ENCODE measurements around the gene ALK. TPM values are rescaled to one million over a fixed set of nuclear protein-coding genes. Genes with fewer than 3 reads are reported as not detected.

Gene ALK
- total RNA-seq, 1 donor from 2014 or later: not detected

GRCh38 chr2:29603341-29603740, 318.0 kb downstream of the ALK start:
- no peaks in the 10 kb centered on the region for H3K36me3 Mint-ChIP-seq (ENCODE audit: insufficient read depth)

GRCh38 chr2:29601872-29602271, 319.5 kb downstream of the ALK start:
- H3K36me3 Mint-ChIP-seq (ENCODE audit: insufficient read depth): no peaks in the 10 kb centered on the region
- no peaks in the 10 kb centered on the region for H3K27me3 Mint-ChIP-seq
- no peak overlapping the region for H3K27ac Mint-ChIP-seq
- H3K4me3 Mint-ChIP-seq (ENCODE audit: low read depth): no peak overlapping the region
- H3K4me1 Mint-ChIP-seq (ENCODE audit: low read depth): peaks cover 3% of the 10 kb centered on the region
- peaks cover 9% of the 10 kb centered on the region for H3K9me3 Mint-ChIP-seq (ENCODE audit: low read depth)
- no peak for TF ChIP-seq CTCF (IDR thresholded peaks at IDR 0.05; ENCODE audit: unreplicated experiment)
- no peak for DNase-seq (ENCODE audit: low spot score, unreplicated experiment)

More at GRCh38 chr2:29603341-29603740, 318.0 kb downstream of the ALK start:
- Mint-ChIP-seq H3K4me3 (ENCODE audit: low read depth) (no peak overlapping the region), H3K27me3 (no peaks in the 10 kb centered on the region), H3K27ac (no peak overlapping the region), H3K9me3 (ENCODE audit: low read depth) (peaks cover 9% of the 10 kb centered on the region), H3K4me1 (ENCODE audit: low read depth) (peaks cover 3% of the 10 kb centered on the region)
- DNase-seq (ENCODE audit: low spot score, unreplicated experiment): no peak
- TF ChIP-seq CTCF (IDR thresholded peaks at IDR 0.05; ENCODE audit: unreplicated experiment): no peak

- no peak for DNase-seq (ENCODE audit: low spot score, unreplicated experiment)
- Mint-ChIP-seq H3K9me3 (ENCODE audit: low read depth) (peaks cover 9% of the 10 kb centered on the region), H3K4me1 (ENCODE audit: low read depth) (peaks cover 3% of the 10 kb centered on the region), H3K36me3 (ENCODE audit: insufficient read depth) (no peaks in the 10 kb centered on the region), H3K4me3 (ENCODE audit: low read depth) (no peak overlapping the region), H3K27ac (no peak overlapping the region), H3K27me3 (peaks cover under 1% of the 10 kb centered on the region)
- TF ChIP-seq CTCF (IDR thresholded peaks at IDR 0.05; ENCODE audit: unreplicated experiment): no peak
Measured at GRCh38 chr2:29601321-29601720, 320.1 kb downstream of the ALK start.

GRCh38 chr2:29599946-29600345, 321.4 kb downstream of the ALK start:
- no peak overlapping the region for H3K27ac Mint-ChIP-seq
- H3K4me1 Mint-ChIP-seq (ENCODE audit: low read depth): peaks cover 3% of the 10 kb centered on the region
- no peak overlapping the region for H3K4me3 Mint-ChIP-seq (ENCODE audit: low read depth)
- no peak for DNase-seq (ENCODE audit: low spot score, unreplicated experiment)
- peaks cover 3% of the 10 kb centered on the region for H3K27me3 Mint-ChIP-seq
- peaks cover 9% of the 10 kb centered on the region for H3K9me3 Mint-ChIP-seq (ENCODE audit: low read depth)
- TF ChIP-seq CTCF (IDR thresholded peaks at IDR 0.05; ENCODE audit: unreplicated experiment): no peak
- H3K36me3 Mint-ChIP-seq (ENCODE audit: insufficient read depth): no peaks in the 10 kb centered on the region

- H3K9me3 Mint-ChIP-seq (ENCODE audit: low read depth): peaks cover 9% of the 10 kb centered on the region
- peaks cover 3% of the 10 kb centered on the region for H3K27me3 Mint-ChIP-seq
Measured at GRCh38 chr2:29598978-29599377, 322.4 kb downstream of the ALK start.

More at GRCh38 chr2:29598978-29599377, 322.4 kb downstream of the ALK start:
- no peak overlapping the region for H3K27ac Mint-ChIP-seq
- DNase-seq (ENCODE audit: low spot score, unreplicated experiment): no peak
- no peaks in the 10 kb centered on the region for H3K36me3 Mint-ChIP-seq (ENCODE audit: insufficient read depth)
- no peak for TF ChIP-seq CTCF (IDR thresholded peaks at IDR 0.05; ENCODE audit: unreplicated experiment)
- peaks cover 3% of the 10 kb centered on the region for H3K4me1 Mint-ChIP-seq (ENCODE audit: low read depth)
- H3K4me3 Mint-ChIP-seq (ENCODE audit: low read depth): no peak overlapping the region
